Activated gamma-delta T cell (primary cell): Measurements from ENCODE around the gene PTPRO.
"Not testable (repeated sequence)": the region's sequence is repeated elsewhere in the genome, so short reads cannot be mapped to it uniquely, and the experiment has no call there.

ENCODE experiments used
- DNase-seq: peaks from one replicate; lab custom pipeline; 2025; lab: John Stamatoyannopoulos, UW

Gene PTPRO

GRCh38 chr12:15602051-15602672 lies 279.9 kb downstream of the PTPRO start:
- no peak for DNase-seq

GRCh38 chr12:15603474-15604085 lies 281.3 kb downstream of the PTPRO start:
- DNase-seq, result no peak

- no peak for DNase-seq
Observed at GRCh38 chr12:15605881-15606590, 283.7 kb downstream of the PTPRO start.

- no peak for DNase-seq
Observed at GRCh38 chr12:15608406-15608805, 286.1 kb downstream of the PTPRO start.

GRCh38 chr12:15608941-15609340 lies 286.6 kb downstream of the PTPRO start:
- DNase-seq, result no peak

GRCh38 chr12:15613981-15614380 lies 291.7 kb downstream of the PTPRO start:
- no peak for DNase-seq

- DNase-seq, result not testable (repeated sequence)
Observed at GRCh38 chr12:15616495-15616894, 294.2 kb downstream of the PTPRO start.

- DNase-seq, result no peak
Observed at GRCh38 chr12:15620741-15621539, 298.6 kb downstream of the PTPRO start.

- no peak for DNase-seq
Observed at GRCh38 chr12:15625075-15625474, 302.8 kb downstream of the PTPRO start.

- DNase-seq, result no peak
Observed at GRCh38 chr12:15627995-15628945, 306.0 kb downstream of the PTPRO start.

- DNase-seq, result no peak
Observed at GRCh38 chr12:15629108-15629507, 306.8 kb downstream of the PTPRO start.

- DNase-seq, result no peak
Observed at GRCh38 chr12:15629761-15630160, 307.5 kb downstream of the PTPRO start.

GRCh38 chr12:15631007-15631715 lies 308.9 kb downstream of the PTPRO start:
- DNase-seq, result no peak

- DNase-seq, result no peak
Observed at GRCh38 chr12:15632708-15633107, 310.4 kb downstream of the PTPRO start.

- DNase-seq, result no peak
Observed at GRCh38 chr12:15633201-15633600, 310.9 kb downstream of the PTPRO start.

- no peak for DNase-seq
Observed at GRCh38 chr12:15634010-15634683, 311.8 kb downstream of the PTPRO start.

GRCh38 chr12:15636060-15636890 lies 314.0 kb downstream of the PTPRO start:
- DNase-seq, result no peak

GRCh38 chr12:15638231-15638630 lies 315.9 kb downstream of the PTPRO start:
- DNase-seq, result no peak

- no peak for DNase-seq
Observed at GRCh38 chr12:15644700-15645099, 322.4 kb downstream of the PTPRO start.
